GM12874 (cell line): Measurements from ENCODE around the gene FAM53C.

Experiments used
- CTCF ChIP-seq: IDR thresholded peaks from 2 replicates; pipeline ENCODE4 v1.5.1; 2011; ENCODE audit warnings: low read depth, mild to moderate bottlenecking, control low read depth, low read length, moderate library complexity; ENCODE audit not compliant: insufficient read depth

FAM53C gene

GRCh38 chr5:138372653-138373052 is 34.6 kb downstream of the FAM53C start:
- no peak for TF ChIP-seq CTCF

GRCh38 chr5:138382347-138382746 is 44.3 kb downstream of the FAM53C start:
- TF ChIP-seq CTCF, result no peak

GRCh38 chr5:138385660-138386059 is 47.6 kb downstream of the FAM53C start:
- TF ChIP-seq CTCF, result no peak

GRCh38 chr5:138386290-138386689 is 48.2 kb downstream of the FAM53C start:
- no peak for TF ChIP-seq CTCF

- no peak for TF ChIP-seq CTCF
Observed at GRCh38 chr5:138389332-138389731, 51.3 kb downstream of the FAM53C start.

- no peak for TF ChIP-seq CTCF
Observed at GRCh38 chr5:138391859-138392386, 53.9 kb downstream of the FAM53C start.
